HCT116 (cell line): ENCODE data around the gene DNAJC4. TPM values are rescaled to one million over a fixed set of nuclear protein-coding genes. Genes with fewer than 3 reads are reported as not detected.
A peak's percentile ranks its signal among the peaks of the same experiment; 100 is the strongest.

Experiments
- ATAC-seq: fragments of 200-7000 bp; cut with Tn5 transposase; 2 replicates; pipeline ENCODE4 v1.9.1; 2020; ENCODE audit warnings: mild to moderate bottlenecking, moderate library complexity
- BruUV-seq: library from RNA; stranded (reverse); fragments of 400-500 nt; replicated peaks from 2 replicates; lab custom pipeline; 2021; lab: Mats Ljungman, UMichigan
- CTCF ChIA-PET: fragments of 300-600 bp; sonication (Branson Sonifier 250); formaldehyde crosslinking; loops from one replicate; lab custom pipeline; 2021; ENCODE audit warnings: antibody characterized with exemption; lab: Charles Lee
- POLR2A ChIA-PET: fragments of 300-600, 350-600 bp; sonication (Branson Sonifier 250); formaldehyde crosslinking; loops from one replicate; lab custom pipeline; 2021; ENCODE audit warnings: antibody characterized with exemption; lab: Charles Lee
- RAD21 ChIA-PET, 2 experiments: fragments of 300-600 bp; sonication (Branson Sonifier 250); formaldehyde crosslinking; loops; one replicate each; lab custom pipeline; 2023; ENCODE audit warnings: low total read pairs in 2 of 2; ENCODE audit not compliant: uncharacterized antibody in 2 of 2, unreplicated experiment in 2 of 2, low non-redundant PET in 1 of 2; lab: Charles Lee
- DNase-seq: peaks from one replicate; pipeline ENCODE4 v3.0.0-alpha.2; 2010; ENCODE audit warnings: low read depth, low spot score
- H2AFZ ChIP-seq: fragments of 200-600 bp; shearing (Covaris generic), sonication (generic); 2 replicates; pipeline ENCODE4 v1.6.1; 2017; ENCODE audit warnings: low read depth, mixed run types, mixed read lengths, antibody characterized with exemption, low read length; ENCODE audit not compliant: poor library complexity, severe bottlenecking
- H3K27ac ChIP-seq: 2 replicates; pipeline ENCODE4 v1.5.1; 2012; ENCODE audit warnings: low read depth, low read length
- H3K27me3 ChIP-seq: fragments of 200-600 bp; sonication (generic); 2 replicates; pipeline ENCODE4 v1.6.1; 2016; ENCODE audit warnings: mixed run types, low read length, mixed read lengths; ENCODE audit not compliant: insufficient read depth
- H3K36me3 ChIP-seq, 2 experiments: fragments of 200-500 bp in 1 of 2; fragments of 200-600 bp in 1 of 2; sonication (Bioruptor generic) in 1 of 2; sonication (generic) in 1 of 2; 2 replicates each; pipeline versions ENCODE4 v1.5.1 to v1.6.1; 2014 to 2016; ENCODE audit warnings: low read length in 2 of 2, inconsistent platforms in 1 of 2, mixed read lengths in 1 of 2, mixed run types in 1 of 2; ENCODE audit not compliant: insufficient read depth in 2 of 2, control insufficient read depth in 1 of 2
- H3K4me1 ChIP-seq, 2 experiments: fragments of 200-600 bp in 1 of 2; sonication (generic) in 1 of 2; 2 replicates each; pipeline versions ENCODE4 v1.5.1 to v1.6.1; 2012 to 2017; ENCODE audit warnings: low read length in 2 of 2, inconsistent platforms in 1 of 2, mild to moderate bottlenecking in 1 of 2, mixed read lengths in 1 of 2, mixed run types in 1 of 2, moderate library complexity in 1 of 2; ENCODE audit not compliant: insufficient read depth in 2 of 2, control insufficient read depth in 1 of 2
- H3K4me2 ChIP-seq: fragments of 200-600 bp; sonication (generic); 2 replicates; pipeline ENCODE4 v1.6.1; 2017; ENCODE audit warnings: mixed run types, low read length, mixed read lengths
- H3K4me3 ChIP-seq, 2 experiments: fragments of 200-600 bp in 1 of 2; sonication (generic) in 1 of 2; replicated peaks in 1 of 2; 2 replicates each; pipeline ENCODE4 v1.5.1; 2011 to 2016; ENCODE audit warnings: low read length in 2 of 2, control low read depth in 1 of 2, low read depth in 1 of 2, mild to moderate bottlenecking in 1 of 2, mixed read lengths in 1 of 2, mixed run types in 1 of 2
- H3K79me2 ChIP-seq: fragments of 200-600 bp; sonication (generic); 2 replicates; pipeline ENCODE4 v1.6.1; 2017; ENCODE audit warnings: mild to moderate bottlenecking, mixed run types, low read length, moderate library complexity, mixed read lengths; ENCODE audit not compliant: insufficient read depth
- H3K9ac ChIP-seq: fragments of 200-600 bp; sonication (generic); 2 replicates; pipeline ENCODE4 v1.6.1; 2016; ENCODE audit warnings: low read length, mixed read lengths
- H3K9me2 ChIP-seq: fragments of 200-600 bp; sonication (generic), shearing (Covaris generic); 2 replicates; pipeline ENCODE4 v1.6.1; 2017; ENCODE audit warnings: mixed run types, mild to moderate bottlenecking, moderate library complexity; ENCODE audit not compliant: insufficient read depth
- H3K9me3 ChIP-seq, 2 experiments: fragments of 200-500 bp in 1 of 2; fragments of 200-600 bp in 1 of 2; sonication (Bioruptor generic) in 1 of 2; sonication (generic) in 1 of 2; 2 replicates each; pipeline ENCODE4 v1.6.1; 2014 to 2017; ENCODE audit warnings: low read length in 2 of 2, mixed read lengths in 2 of 2, inconsistent platforms in 1 of 2, low read depth in 1 of 2, mild to moderate bottlenecking in 1 of 2, mixed run types in 1 of 2, moderate library complexity in 1 of 2; ENCODE audit not compliant: control insufficient read depth in 1 of 2, insufficient read depth in 1 of 2
- H4K20me1 ChIP-seq: fragments of 200-600 bp; sonication (generic), shearing (Covaris generic); 2 replicates; pipeline ENCODE4 v1.6.1; 2017; ENCODE audit warnings: mixed run types, mild to moderate bottlenecking, moderate library complexity; ENCODE audit not compliant: insufficient read depth
- EGR1 ChIP-seq: IDR thresholded peaks from 2 replicates; pipeline ENCODE4 v1.6.1; 2012; ENCODE audit warnings: low read depth
- ELF1 ChIP-seq: IDR thresholded peaks from 2 replicates; pipeline ENCODE4 v1.6.1; 2012; ENCODE audit warnings: low read depth, borderline replicate concordance
- EZH2 ChIP-seq: fragments of 200-600 bp; sonication (generic); IDR thresholded peaks from 2 replicates; pipeline ENCODE4 v1.6.1; 2017; ENCODE audit warnings: antibody characterized with exemption, mixed run types
- EZH2phosphoT487 ChIP-seq: fragments of 200-600 bp; IDR thresholded peaks from 2 replicates; pipeline ENCODE4 v1.6.1; 2018; ENCODE audit warnings: antibody characterized with exemption, borderline replicate concordance
- FOSL1 ChIP-seq: IDR thresholded peaks from 2 replicates; pipeline ENCODE4 v1.6.1; 2012; ENCODE audit warnings: low read depth
- POLR2A ChIP-seq: IDR thresholded peaks from 2 replicates; pipeline ENCODE4 v1.7.0; 2011; ENCODE audit warnings: borderline replicate concordance; ENCODE audit not compliant: insufficient read depth, insufficient read length; ENCODE audit errors: extremely low read depth
- RAD21 ChIP-seq: IDR thresholded peaks from 2 replicates; pipeline ENCODE4 v1.6.1; 2012; ENCODE audit warnings: low read depth, mild to moderate bottlenecking
- SIN3A ChIP-seq: IDR thresholded peaks from 2 replicates; pipeline ENCODE4 v1.6.1; 2012; ENCODE audit warnings: low read depth
- ZBTB33 ChIP-seq: IDR thresholded peaks from 2 replicates; pipeline ENCODE4 v1.6.1; 2011; ENCODE audit warnings: mild to moderate bottlenecking, low read length, moderate library complexity; ENCODE audit not compliant: insufficient replicate concordance; ENCODE audit errors: extremely low read depth
- ZNF274 ChIP-seq: fragments of 200-500 bp; sonication (Bioruptor generic); IDR thresholded peaks from 2 replicates; pipeline ENCODE4 v1.6.1; 2014; ENCODE audit warnings: mild to moderate bottlenecking, low read depth, low read length, inconsistent platforms
- intact Hi-C: fragments of 100-400 bp; cut with micrococcal nuclease; formaldehyde crosslinking; loops from 2 replicates; pipeline ENCODE4 v1.10.0; 2022
- total RNA-seq: library from RNA; stranded (reverse); gene quantifications from one replicate; pipeline ENCODE4 v1.2.1, GENCODE V29; 2021; ENCODE audit not compliant: unreplicated experiment

The DNAJC4 gene
- total RNA-seq, 1 experiment from 2014 or later: 25.8 TPM

DNA sequence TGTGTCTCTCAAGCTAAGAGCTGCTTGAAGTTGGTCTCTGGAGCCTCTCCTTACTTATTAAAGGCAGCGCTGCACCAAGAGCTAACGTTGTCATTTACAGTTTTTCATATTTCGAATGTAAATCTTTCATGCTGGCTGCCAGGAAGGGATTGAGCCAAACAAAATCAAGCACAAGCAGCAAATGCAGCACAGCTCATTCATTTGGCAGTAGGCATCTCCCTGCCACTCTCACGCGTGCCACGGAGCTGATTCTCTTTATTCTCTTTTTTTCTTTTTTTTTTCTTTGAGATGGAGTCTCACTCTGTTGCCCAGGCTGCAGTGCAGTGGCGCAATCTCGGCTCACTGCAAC, 2.6 kb downstream of the DNAJC4 start:
- Histone ChIP-seq H3K27ac (no peak overlapping the region; the same call in 1 of the 2 replicates), H3K4me2 (peak overlapping the region; percentile 85; the same call in 1 of the 2 replicates), H4K20me1 (no peaks in the 10 kb centered on the region), H3K4me3 (peak overlapping the region in 1 of 2 experiments; percentile 62; a peak in 1 of 4 replicates), H3K9me2 (no peaks in the 10 kb centered on the region), H2AFZ (no peak overlapping the region), H3K27me3 (no peaks in the 10 kb centered on the region), H3K9ac (no peak overlapping the region), H3K79me2 (peaks cover 8% of the 10 kb centered on the region), H3K9me3 (no peaks in the 10 kb centered on the region), H3K36me3 (0 out of 4 replicates have a peak, but pooled peaks cover 0 to 7% of the 10 kb centered on the region in 2 experiments), H3K4me1 (peaks cover 24 to 61% of the 10 kb centered on the region in 2 experiments)
- ChIA-PET RAD21 (no interaction called here), CTCF (interaction anchor here (0.8 to 1.5 kb wide), 2 partner anchors 71 to 85 kb away, joined by 3 read pairs; partner anchors contain the start of genes PRDX5 and TRMT112), POLR2A (interaction anchor here (3.1 kb wide), 1 partner anchor 8 kb away, joined by 11 read pairs; the partner anchor contains the start of gene FKBP2)
- DNase-seq (no peak), ATAC-seq (no peak)
- BruUV-seq: no TSS peak
- intact Hi-C loops: no loop called here
- TF ChIP-seq ELF1 (no peak), POLR2A (no peak), ZBTB33 (no peak), ZNF274 (no peak), SIN3A (no peak), FOSL1 (no peak), RAD21 (no peak), EZH2 (no peak), EGR1 (no peak), EZH2phosphoT487 (no peak)
